Fibroblast of skin of back (primary cell): ENCODE data around the gene ACCSL. TPM values are rescaled to one million over a fixed set of nuclear protein-coding genes. Genes with fewer than 3 reads are reported as not detected.
A peak's percentile ranks its signal among the peaks of the same experiment; 100 is the strongest.

Experiments used
- DNase-seq: peaks from one replicate; pipeline ENCODE4 v3.0.0-alpha.2; 2013
- polyA plus RNA-seq, 2 experiments: library from polyadenylated mRNA; unstranded; fragments of 120-200 nt; gene quantifications; one replicate each; pipeline ENCODE4 v1.2.1, GENCODE V29; 2013; ENCODE audit not compliant: insufficient read length in 2 of 2

The ACCSL gene
- not detected for polyA plus RNA-seq (2013, experiment 1 of 2; ENCODE audit: insufficient read length)
- polyA plus RNA-seq (2013, experiment 2 of 2; ENCODE audit: insufficient read length) = not detected

DNA sequence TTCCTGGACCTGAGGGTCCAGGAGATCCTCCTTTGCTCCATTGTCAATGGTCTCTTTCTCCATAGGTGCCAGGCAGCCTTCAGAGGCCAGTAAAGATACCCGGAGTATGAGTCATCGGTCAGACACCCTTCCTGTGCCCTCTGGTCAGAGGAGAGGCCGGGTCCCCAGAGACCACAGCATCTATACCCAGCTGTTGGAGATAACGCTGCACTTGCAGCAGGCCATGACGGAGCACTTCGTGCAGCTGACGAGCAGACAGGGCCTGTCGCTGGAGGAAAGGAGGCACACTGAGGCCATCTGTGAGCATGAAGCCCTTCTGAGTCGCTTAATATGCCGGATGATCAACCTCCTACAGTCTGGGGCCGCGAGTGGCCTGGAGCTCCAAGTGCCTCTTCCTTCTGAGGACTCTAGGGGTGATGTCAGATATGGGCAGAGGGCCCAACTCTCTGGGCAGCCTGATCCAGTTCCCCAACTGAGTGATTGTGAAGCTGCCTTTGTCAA is at the start of gene ACCSL:
ACCSL (plus strand) TSS at position 51 of the 501 bp plus-strand sequence; CDS start at position 107, 56 bp downstream.
- DNase-seq = no peak

DNA sequence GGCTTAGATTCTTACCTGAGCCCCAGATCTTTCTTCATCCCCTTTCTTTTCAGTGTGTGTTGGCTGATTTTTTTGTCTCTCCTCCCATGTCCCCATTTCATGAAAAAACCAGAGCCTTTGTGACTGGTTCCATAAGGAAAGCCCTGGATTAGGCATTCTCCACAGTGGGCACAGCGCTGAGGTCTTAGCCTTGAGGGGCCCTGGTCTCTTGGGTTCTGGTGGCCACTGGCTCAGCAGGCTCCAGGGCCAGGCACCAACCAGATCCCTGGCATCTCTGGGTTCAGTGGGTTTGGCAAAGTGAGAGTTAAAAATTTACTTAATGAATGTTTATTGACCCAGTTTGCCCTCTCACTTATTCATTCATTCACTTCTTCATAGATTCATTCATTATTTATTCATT is 49.5 kb upstream of the ACCSL start:
- DNase-seq = no peak

DNA sequence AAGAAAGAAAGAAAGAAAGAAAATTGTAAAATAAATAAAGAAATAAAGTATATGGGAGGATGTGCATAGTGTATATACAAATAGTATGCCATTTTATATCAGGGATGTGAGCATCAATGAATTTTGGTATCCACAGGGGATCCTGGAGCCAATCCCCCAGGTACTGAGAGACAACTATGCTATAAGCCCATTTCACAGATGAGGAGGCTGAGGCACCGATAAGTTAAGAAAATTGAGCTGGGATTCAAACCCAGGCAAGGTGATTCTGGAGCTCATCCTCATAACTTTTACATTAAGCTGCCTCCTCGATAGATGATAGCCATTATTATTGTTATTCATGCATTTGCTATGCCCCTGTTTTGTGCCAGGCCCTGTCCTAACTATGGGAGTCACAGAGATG is 47.0 kb upstream of the ACCSL start:
- DNase-seq = no peak

DNA sequence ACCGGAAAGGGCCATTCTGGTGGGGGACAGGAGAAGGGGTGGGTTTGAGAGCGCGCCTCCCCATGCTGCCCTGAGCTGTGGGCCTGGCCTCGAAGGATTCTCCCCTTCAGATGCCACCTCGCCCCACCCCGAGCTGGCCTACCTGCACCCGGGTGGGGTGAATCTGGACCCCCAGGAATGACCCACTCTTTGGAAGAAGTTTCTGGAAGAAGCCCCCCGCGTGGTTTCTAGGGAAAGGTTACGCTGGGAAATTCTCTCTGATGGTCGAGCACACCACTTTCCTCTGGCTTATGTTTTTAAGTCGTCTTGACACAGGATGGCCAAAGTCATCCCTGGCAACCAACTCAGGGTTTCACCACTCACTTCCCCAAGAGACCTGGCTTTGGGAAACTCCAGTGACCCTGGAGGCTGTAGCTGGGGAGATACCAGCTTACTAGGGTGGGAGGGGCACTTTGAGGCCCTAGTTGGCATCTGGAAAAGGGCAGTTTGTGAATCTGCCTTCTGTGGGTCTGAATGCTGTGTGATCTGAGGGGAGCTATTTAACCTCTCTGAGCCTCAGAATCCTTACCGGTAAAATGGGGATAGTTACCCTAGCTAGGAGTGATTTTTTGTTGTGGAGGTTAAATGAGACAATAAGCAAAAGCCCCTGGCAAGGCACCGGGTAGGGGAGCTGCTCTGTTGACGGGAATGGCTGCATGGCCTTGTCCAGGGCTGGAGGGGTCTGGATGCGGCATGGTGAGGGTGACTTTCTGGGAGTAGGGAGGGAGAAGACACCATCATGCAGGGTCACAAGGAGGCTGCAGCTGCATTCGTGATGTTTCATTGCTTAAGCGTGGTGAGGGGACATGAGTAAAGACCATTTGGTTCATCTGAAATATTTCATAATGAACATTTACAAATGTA is 45.3 kb upstream of the ACCSL start:
- no peak for DNase-seq

DNA sequence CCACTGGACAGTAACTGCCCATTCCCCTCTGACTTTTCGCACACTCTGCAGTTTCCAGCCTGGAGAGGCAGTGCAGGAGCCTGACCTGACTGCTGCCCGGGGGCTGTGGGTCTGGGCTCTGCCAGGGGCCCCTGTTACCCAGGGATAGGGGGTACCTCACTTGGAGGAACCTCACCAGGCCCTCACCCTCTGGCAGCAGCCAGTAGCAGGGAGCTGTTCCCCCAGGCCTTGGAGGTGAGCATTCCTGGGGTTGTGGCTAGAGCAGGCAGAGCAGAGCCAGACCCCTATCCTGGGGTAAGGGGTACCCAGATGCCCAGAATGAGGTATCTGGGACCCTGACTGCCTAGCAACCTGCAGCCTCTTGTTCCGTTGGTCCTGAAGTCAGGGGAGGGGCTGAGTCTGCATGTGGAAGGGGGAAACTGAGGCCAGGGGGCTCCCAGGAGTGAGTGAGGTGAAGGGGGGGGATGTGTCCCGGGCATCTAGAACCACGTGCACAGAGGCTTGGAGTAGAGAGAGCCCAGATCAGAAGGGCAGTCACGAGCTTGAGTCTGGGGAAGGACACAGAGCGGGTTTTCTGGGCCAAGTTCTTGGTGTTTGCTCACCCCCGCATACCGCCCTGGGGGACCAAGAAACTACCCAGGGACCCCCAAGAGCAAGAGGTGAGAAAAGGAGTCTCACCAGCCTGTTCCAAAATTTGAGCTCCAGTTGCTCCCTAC is 43.9 kb upstream of the ACCSL start:
- DNase-seq = no peak

DNA sequence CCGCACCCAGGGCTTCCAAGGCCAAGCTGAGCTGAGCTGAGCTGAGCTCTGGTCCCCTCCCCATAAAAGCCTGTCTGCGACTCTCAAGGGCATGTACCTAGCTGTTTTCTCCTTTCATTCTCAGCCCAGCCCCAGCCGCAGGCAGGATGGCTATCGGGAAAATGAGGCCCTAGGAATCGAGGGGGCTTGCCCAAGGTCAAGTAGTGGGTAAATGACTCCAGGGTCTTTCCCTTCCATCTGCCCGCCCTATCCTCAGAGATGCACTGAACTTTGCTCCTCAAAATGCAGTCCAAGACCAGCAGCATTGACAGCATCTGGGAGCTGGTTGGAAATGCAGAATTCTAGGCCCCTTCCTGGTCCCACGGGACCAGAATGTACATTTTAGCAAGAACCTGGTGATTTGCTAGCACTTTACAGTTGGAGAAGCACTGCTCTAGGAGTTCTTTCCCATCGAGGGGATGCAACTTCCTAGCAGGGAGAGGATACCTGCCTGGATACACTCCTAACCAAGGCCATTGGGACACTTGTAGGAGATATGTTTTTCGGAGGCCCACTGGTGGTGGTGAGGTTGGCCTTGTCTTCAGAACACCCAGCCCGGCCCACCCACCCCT is 43.2 kb upstream of the ACCSL start:
- no peak for DNase-seq

DNA sequence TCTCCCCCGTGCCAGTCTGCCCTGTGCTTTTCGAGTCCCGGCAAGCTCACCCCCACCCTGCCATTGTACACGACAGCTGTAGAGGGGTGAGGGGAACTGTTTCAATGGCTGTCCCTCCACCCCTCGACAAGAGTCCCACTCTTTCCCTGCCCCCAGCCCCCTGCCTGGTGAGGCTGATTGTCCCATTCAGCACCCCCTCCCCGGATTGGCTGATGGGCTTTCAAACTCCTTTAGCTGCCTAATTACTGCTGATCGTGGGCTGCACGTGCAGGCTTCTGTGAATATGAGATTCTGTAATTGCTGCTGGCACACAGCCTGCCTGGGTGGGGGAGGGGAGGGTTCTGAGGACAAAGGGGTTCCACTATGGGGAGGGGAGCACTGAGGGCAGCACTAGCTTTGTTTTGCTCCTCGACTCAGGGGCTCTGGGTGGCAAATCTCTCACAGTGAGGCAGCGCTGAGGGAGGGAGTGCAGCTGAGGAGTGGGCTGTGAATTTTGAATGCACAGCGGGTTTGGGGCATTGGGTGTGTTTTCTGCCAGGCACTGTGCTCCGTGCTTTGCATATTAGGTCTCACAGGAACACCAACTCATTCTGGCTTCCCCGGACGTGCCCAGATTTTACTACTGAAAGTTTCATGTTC is 42.6 kb upstream of the ACCSL start:
- no peak for DNase-seq

DNA sequence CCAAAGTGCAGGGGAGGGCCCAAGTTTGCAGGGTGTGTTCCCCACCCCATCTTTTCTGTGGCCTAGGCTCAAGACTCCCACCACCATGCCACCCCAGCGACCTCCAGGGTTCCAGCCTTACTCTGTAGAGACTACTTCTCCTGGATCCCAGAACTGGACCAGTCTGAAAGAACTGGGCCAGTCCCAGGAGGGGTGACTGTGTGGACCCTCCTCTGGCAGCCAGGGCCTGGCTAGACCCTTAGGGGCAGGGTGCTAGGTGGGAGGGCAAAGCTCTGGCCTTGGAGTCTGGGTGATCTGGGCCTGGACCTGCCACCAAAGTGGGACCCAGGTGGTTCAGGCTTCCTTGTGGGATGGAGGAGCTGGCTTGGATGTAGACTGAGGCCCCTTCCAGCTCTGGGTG is 41.8 kb upstream of the ACCSL start:
- DNase-seq = no peak

DNA sequence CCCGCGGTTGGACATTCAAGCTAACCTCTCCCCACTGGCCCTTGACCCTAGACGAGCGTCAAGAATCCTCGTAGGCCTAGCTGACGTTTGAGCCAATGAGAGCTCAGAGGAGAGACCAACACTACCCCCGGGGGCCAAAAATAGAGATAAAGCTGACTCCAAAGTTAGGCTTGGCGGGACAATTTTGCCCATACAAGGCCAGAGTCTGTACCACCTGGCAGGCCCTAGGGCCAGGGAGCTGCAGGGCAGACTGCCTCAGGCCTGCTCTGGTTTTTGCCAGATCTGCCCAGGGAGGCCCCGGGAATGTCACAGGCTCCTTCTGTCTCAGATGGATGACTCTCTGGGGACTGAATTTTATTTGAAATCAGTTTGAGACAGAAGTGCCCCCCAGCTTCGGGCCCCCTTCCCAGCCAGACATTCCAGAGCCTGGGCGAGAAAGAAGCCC is 40.8 kb upstream of the ACCSL start:
- DNase-seq = peak; percentile 22

DNA sequence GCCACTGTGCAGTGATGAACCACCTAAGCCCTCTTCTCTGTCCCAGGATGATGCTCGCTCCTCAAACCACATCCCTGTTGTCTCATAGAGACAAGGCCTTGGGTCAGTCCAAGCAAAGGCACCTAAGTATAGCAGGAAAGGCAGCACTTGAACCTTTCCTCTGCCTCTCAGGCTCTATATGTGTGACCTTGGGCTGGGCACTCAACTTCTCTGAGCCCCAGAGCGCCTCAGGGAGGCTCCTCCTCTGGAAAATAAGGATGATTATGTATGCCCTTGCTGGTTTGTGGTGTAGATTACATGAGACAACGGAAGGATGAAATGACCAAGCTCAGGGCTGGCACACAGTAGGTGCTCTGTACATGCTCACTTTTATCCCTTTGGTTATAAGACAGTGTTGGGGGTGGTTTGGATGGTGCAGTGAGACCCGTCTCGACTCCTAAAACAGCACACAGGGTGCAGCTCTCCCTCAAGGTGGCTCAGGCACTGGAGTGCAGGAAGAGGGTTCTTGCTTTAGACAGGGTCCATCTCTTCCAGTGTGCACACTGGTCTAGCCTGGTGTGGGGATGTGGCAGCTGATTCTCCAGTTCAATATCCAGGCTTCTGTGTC is 40.2 kb upstream of the ACCSL start:
- no peak for DNase-seq

DNA sequence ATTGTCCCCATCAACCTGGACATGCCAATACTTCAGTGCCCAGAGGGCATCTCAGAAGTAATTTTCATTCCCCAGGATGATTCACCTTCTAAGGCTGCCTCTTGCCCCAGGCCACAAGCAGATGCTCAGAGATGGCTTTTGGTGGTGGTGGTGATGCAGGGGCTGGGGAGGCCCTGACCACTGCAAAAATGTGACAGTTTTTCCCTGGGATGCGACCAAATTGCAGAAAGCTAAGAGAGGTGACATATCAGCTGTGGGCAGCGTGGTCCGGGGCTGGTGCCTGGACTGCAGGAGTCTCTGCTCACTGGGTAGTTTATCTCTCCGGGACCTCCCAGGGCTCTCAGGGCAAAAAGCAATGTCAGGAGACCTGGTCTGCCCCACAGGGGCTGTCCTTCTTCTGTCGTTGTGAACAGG is 39.7 kb upstream of the ACCSL start:
- peak; percentile 64 for DNase-seq

DNA sequence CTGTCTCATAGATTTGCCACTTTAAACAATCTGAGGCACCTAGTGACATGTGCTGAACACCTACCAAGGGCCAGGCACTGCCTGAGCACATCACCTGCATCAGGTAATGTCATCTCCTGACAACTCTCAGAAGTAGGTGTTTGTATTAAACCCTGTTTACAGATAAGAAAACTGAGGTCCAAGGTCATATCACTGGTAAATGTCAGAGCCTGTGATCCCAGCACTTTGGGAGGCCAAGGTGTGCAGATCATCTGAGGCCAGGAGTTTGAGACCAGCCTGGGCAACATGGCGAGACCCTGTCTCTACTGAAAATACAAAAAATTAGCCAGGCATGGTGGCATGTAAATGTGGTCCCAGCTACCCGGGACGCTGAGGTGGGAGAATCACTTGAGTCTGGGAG is 39.1 kb upstream of the ACCSL start:
- no peak for DNase-seq

DNA sequence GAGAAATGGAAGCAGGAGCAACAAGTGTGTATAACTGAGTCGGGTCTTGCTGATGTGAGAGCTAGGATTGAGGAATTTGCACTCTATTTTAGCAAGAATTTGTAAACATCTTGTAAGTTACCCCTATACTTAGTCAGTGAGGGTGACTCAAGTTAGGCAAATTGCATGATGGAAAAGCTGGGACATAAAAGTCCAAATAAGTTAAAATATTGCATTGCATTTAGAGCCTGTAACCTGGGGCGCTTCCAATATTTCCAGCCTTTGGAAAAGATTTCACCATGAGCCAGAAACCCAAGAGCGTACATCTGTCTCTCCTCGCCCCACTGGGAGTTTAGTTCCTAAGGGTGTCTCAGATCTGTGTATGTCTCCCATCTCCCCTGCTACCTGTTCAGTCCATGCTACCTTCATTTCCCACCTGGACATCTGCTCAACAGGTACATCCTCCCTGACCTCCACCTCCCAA is 37.0 kb upstream of the ACCSL start:
- peak; percentile 67 for DNase-seq

DNA sequence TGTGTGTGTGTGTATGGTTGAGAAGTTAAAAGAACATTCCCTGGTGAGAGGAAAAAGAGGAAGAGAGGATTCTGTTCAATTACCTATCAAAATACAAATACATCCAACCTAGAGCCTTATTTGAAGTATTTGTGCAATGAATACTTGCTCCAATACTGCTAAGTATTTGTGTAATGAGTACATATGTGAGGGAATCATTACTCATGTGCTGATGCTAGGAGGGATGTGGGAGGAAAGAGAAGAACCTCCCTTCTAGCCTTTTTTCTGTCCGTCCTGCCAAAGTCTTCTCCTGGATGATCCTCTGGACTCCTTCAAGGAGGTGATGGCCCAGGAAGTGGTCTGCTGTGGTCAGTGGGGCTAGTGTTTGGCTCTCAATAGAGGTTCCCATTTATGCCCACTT is 36.0 kb upstream of the ACCSL start:
- DNase-seq = peak; percentile 75

DNA sequence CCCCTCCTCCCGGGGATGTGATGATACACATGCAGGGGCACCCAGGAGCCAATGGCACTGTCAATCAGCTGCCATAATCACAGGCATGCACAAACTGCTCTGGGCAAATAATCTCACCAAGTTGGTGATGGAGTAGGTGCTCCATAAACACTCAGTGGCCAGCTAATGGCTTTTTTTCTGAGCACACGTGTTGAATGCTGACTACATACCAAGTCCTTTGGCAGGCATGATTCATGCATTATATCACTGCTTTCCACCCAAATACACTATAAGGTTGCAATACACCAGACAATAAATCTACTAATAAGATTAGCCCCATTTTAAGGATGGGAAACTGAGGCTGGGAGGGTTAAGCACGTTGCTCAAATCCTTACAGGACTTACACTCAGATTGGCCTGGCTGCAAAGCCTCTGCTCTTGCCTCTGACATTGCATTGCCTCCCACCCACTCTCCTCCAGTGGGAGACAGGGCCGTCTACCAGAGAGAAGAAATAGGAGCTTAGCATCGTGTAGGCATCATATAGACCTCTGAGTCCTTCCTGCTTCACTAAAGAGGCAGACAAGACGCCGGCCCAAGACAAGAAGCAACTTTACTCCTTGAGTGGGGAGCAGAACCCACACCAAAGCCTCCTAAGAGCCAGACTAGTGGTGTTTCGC is 32.7 kb upstream of the ACCSL start:
- DNase-seq = peak; percentile 80

DNA sequence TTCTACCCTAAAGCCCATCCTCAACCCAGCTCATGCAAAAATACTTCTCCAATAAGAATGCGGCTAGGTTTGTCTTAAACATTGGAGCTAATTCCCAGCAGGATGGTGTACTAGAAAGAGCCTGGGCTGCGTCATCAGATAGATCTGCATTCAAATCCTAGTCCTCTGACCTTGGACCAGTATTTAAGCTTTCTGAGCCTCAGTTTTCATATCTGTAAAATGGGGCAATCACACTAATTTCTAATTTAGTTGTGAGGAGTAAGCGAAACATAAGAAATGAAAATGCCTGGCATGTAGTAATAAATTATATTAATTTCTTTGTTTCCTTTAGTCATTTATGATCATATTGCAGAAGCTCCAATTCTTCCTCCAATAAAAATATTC is 32.2 kb upstream of the ACCSL start:
- DNase-seq = no peak

DNA sequence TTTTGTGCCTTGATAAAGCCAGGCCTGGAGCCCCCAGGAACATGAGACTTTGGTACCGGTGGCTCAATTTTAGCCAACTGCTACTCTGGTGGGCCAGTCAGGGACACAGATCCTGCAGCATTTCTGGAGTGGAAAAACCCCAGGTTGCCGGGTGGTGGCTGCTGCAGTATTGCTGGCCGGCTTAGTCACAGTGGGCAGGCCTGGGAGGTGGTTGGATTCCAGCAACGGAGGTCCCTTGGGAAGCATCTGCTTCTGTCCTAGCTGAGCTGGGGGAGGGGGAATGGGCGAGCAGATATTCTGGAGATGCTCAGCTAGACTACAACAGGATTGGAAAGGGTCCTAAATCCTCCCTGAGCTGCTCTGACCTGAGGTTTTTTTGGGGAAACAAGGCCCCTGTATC is 31.6 kb upstream of the ACCSL start:
- peak; percentile 95 for DNase-seq

DNA sequence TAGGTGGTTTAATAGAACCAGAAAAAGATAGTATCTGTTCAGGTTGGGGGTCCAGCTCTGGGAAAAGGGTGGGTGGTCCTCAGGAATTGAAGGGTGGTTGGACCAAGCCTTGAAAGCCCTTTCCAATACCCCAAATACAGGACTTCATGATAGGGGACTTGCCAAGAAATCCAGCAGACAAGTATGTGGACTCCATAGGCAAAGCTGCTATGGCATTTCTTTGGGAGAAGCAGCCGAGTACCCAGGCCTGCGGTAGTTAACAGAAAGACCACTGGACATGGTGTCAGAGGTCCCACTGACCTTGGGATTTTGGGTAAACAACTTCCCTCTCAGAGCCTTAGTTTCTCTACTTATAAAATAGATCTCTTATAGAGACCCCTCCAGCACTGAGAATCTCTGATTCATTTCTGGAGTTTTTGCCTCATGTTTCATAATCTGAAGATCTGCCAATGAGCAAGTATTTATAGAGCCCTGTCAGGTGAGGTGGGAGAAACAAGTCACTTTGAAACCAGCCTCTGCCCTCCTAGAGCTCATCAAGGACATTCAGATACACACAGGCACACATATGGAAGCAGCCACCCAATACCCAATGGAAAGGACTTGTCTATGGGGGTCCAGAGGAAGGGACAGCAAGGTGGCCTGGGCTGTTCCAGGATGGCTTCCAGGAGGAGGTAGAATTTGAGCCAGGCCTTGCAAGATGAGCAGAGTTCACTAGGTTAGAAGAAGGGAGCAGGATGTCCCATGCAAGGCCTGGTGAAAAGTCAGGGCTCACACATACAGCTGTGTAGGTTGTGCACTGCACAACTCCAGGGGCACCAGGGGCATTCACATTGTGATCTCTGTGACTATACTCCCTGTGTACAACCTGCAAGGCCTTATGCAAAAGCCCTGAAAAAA is 31.0 kb upstream of the ACCSL start:
- peak; percentile 23 for DNase-seq

DNA sequence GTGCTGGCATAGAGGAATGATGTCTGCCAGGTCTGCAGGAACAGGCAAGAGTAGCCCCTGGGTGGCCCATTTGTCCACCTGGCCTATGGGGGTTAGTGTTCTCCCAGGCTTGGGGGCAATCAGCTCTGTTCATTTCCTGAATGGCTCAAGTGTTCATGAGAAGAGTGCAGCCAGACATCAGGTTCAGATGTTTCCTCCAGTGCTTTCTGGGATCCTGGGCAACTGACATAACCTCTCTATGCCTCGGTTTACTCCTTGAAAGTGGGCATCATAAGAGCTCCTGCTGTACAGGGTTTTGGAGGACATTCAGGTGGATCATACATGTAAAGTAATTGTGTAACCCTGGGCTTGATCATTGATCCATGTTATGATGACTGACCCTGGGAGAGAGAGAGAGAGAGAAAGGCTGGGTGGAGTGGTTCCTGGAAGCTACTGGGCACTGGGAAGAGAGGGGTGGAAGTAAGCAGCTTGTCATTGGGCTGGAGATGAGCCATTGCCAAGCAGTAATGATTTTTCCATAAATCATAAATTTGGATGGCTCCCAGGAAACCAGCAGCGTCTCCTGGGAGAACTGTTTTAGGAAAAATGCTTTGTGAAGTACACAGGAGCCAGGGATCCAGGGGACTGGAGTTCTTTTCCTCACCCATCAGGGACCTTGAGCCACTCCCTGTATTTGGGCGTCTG is 30.2 kb upstream of the ACCSL start:
- DNase-seq = peak; percentile 65

DNA sequence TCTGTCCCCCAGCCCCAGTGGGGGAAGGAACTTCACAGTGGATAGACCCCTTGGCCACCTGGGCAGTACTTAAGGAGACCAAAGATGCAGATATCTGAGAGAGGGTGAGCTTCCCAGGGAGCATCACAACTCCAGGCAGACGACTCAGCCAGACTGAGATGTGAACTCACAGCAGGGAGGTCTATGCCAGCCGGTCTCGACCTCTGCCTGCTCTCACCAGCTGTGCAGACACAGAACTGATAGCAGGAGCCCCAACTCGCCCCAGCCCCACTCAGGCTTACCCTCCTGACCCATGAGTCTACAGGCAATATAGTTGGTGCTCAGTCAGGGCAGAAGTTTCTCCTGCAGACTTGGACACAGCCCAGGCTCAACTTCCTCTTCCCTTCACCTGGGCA is 29.7 kb upstream of the ACCSL start:
- DNase-seq = no peak
